Uterus (tissue), 4 donors: ENCODE measurements around the gene MCUB. TPM values are rescaled to one million over a fixed set of nuclear protein-coding genes. Genes with fewer than 3 reads are reported as not detected.

Source experiments
- DNase-seq, 2 donors: peaks; one replicate each; pipeline ENCODE4 v3.0.0-alpha.2; 2019 to 2020
- H3K27ac ChIP-seq, 2 donors: fragments of 200-600 bp; sonication (generic); 1 replicate in 1 of 2; 2 replicates in 1 of 2; pipeline ENCODE4 v1.5.1; 2016 to 2018
- H3K27me3 ChIP-seq, 2 donors: fragments of 200-600 bp; sonication (generic); one replicate each; pipeline ENCODE4 v1.5.1; 2018 to 2019; ENCODE audit warnings: control low read depth in 1 of 2
- H3K36me3 ChIP-seq, 2 donors: fragments of 200-600 bp; sonication (generic); one replicate each; pipeline ENCODE4 v1.5.1; 2019; ENCODE audit warnings: control low read depth in 1 of 2
- H3K4me1 ChIP-seq, 2 donors: fragments of 200-600 bp; sonication (generic); one replicate each; pipeline ENCODE4 v1.5.1; 2018 to 2019; ENCODE audit warnings: control low read depth in 1 of 2
- H3K4me3 ChIP-seq, 2 donors: fragments of 200-600 bp; sonication (generic); 1 replicate in 1 of 2; 2 replicates in 1 of 2; pipeline ENCODE4 v1.5.1; 2018 to 2019; ENCODE audit warnings: mild to moderate bottlenecking in 1 of 2
- H3K9me3 ChIP-seq, 2 donors: fragments of 200-600 bp; sonication (generic); one replicate each; pipeline ENCODE4 v1.5.1; 2019; ENCODE audit warnings: control low read depth in 1 of 2
- CTCF ChIP-seq, 4 experiments: fragments of 200-600 bp in 2 of 4; fragments of 450-650 bp in 2 of 4; sonication (generic) in 2 of 4; IDR thresholded peaks; one replicate each; pipeline ENCODE4 v1.5.1; 2016 to 2019; ENCODE audit warnings: antibody characterized with exemption in 4 of 4, mild to moderate bottlenecking in 2 of 4, moderate library complexity in 1 of 4
- POLR2A ChIP-seq, 2 donors: fragments of 450-650 bp; IDR thresholded peaks; one replicate each; pipeline ENCODE4 v1.6.1; 2016; ENCODE audit warnings: antibody characterized with exemption in 2 of 2, mild to moderate bottlenecking in 1 of 2, moderate library complexity in 1 of 2
- intact Hi-C: fragments of 100-400 bp; cut with DNase I; formaldehyde crosslinking; loops from one replicate; pipeline ENCODE4 v1.15.1; 2023; ENCODE audit warnings: low total_unique reads
- total RNA-seq, 4 donors: library from RNA; depleted of rRNA in 3 of 4; stranded (reverse); fragments of >200 nt in 3 of 4; gene quantifications; one replicate each; pipeline versions ENCODE4 v1.1.0 to v1.2.4, GENCODE V29; 2014 to 2023
- donor health status: DM: yes; HTN: yes; CAD: no.

The MCUB gene
- total RNA-seq, 4 donors from 2014 or later: 3.3 to 34.8 (median 21.4) TPM

GRCh38 chr4:109611045-109611646 lies 51.1 kb downstream of the MCUB start:
- Histone ChIP-seq H3K27ac (no peak overlapping the region), H3K27me3 (no peaks in the 10 kb centered on the region), H3K4me1 (no peaks in the 10 kb centered on the region), H3K36me3 (no peaks in the 10 kb centered on the region), H3K9me3 (peaks cover 0 to 9% of the 10 kb centered on the region in 2 donors), H3K4me3 (no peak overlapping the region)
- DNase-seq: no peak
- intact Hi-C loops: no loop called here
- TF ChIP-seq CTCF (IDR thresholded peaks at IDR 0.05) (no peak), POLR2A (IDR thresholded peaks at IDR 0.05) (no peak)

- TF ChIP-seq CTCF (IDR thresholded peaks at IDR 0.05) (no peak), POLR2A (IDR thresholded peaks at IDR 0.05) (no peak)
- Histone ChIP-seq H3K36me3 (no peaks in the 10 kb centered on the region), H3K4me3 (no peak overlapping the region), H3K27me3 (no peaks in the 10 kb centered on the region), H3K9me3 (no peaks in the 10 kb centered on the region), H3K4me1 (no peaks in the 10 kb centered on the region), H3K27ac (no peak overlapping the region)
- intact Hi-C loops: no loop called here
- no peak for DNase-seq
Observed at GRCh38 chr4:109614015-109614414, 54.0 kb downstream of the MCUB start.

GRCh38 chr4:109614466-109614865 lies 54.4 kb downstream of the MCUB start:
- H3K9me3 ChIP-seq: no peaks in the 10 kb centered on the region
- no peaks in the 10 kb centered on the region for H3K27me3 ChIP-seq
- no peak overlapping the region for H3K4me3 ChIP-seq
- no peaks in the 10 kb centered on the region for H3K36me3 ChIP-seq
- no peak for DNase-seq
- intact Hi-C loops: no loop called here
- H3K4me1 ChIP-seq: no peaks in the 10 kb centered on the region
- H3K27ac ChIP-seq: no peak overlapping the region
- TF ChIP-seq CTCF (IDR thresholded peaks at IDR 0.05) (no peak), POLR2A (IDR thresholded peaks at IDR 0.05) (no peak)

- no peak for DNase-seq
- intact Hi-C loops: no loop called here
- Histone ChIP-seq H3K4me1 (no peaks in the 10 kb centered on the region), H3K27ac (peak overlapping the region in 1 of 2 donors; percentile 6), H3K36me3 (no peaks in the 10 kb centered on the region), H3K9me3 (no peaks in the 10 kb centered on the region), H3K27me3 (no peaks in the 10 kb centered on the region), H3K4me3 (no peak overlapping the region)
- TF ChIP-seq POLR2A (IDR thresholded peaks at IDR 0.05): no peak
- TF ChIP-seq CTCF (IDR thresholded peaks at IDR 0.05): no peak
Observed at GRCh38 chr4:109615742-109616141, 55.7 kb downstream of the MCUB start.

- intact Hi-C loops: no loop called here
- H3K4me3 ChIP-seq: no peak overlapping the region
- no peak for DNase-seq
- no peaks in the 10 kb centered on the region for H3K9me3 ChIP-seq
- H3K27ac ChIP-seq: peak overlapping the region; percentile 12 to 13
- no peaks in the 10 kb centered on the region for H3K36me3 ChIP-seq
- no peaks in the 10 kb centered on the region for H3K27me3 ChIP-seq
- TF ChIP-seq CTCF (IDR thresholded peaks at IDR 0.05) (no peak), POLR2A (IDR thresholded peaks at IDR 0.05) (no peak)
- no peaks in the 10 kb centered on the region for H3K4me1 ChIP-seq
Observed at GRCh38 chr4:109616243-109616642, 56.2 kb downstream of the MCUB start.
